SK-N-MC (cell line): Measurements from ENCODE around the gene PLSCR3.

ENCODE experiments used
- EZH2 ChIP-seq: fragments of 200-600 bp; sonication (generic); IDR thresholded peaks from one replicate; pipeline ENCODE4 v1.6.1; 2017; ENCODE audit warnings: antibody characterized with exemption
- FOXP2 ChIP-seq: optimal IDR thresholded peaks from 2 replicates; pipeline ENCODE3; 2011; ENCODE audit warnings: mild to moderate bottlenecking, moderate library complexity; ENCODE audit not compliant: insufficient read depth; ENCODE audit errors: extremely low read length, control extremely low read depth
- POLR2AphosphoS5 ChIP-seq: IDR thresholded peaks from 2 replicates; pipeline ENCODE4 v1.6.1; 2012; ENCODE audit warnings: mild to moderate bottlenecking, low read depth, low read length, borderline replicate concordance

DNA sequence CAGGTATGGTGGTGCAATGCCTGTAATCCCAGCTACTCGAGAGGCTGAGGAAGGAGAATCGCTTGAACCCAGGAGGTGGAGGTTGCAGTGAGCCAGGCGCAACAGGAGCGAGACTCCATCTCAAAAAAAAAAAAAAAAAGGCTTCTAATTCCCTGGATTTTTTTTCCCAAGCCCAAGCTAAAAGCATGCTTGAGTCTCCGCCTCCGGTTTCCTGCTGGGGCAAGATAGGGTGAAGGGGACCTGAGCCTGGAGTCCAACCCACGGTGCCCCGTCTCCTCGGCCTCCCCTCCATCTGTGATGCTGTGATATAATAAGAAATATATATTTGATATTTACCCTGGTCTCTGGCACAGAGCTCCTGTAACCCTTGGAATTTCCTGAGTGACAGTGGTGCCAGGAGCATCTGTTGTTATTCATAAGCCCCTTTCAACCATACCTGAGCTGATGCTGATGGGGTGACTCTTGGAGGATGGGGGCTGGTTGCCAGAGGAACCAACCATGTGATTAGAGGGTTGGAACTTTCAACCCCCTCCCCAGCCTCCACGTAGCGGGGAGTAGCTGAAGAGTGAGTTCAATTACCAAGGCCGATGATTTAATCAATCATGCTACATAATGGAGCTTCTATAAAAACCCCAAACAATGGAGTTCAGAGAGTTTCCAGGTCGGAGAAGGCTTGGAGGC is 26.3 kb downstream of the PLSCR3 start:
- no peak for TF ChIP-seq POLR2AphosphoS5
- no peak for TF ChIP-seq EZH2
- TF ChIP-seq FOXP2 = no peak
